ENCODE measurements around the gene SLC17A6.

GRCh38 chr11:22390283-22390655 is 52.1 kb downstream of the SLC17A6 start:
- TF ChIP-seq POLR2A (IDR thresholded peaks at IDR 0.05; ENCODE audit: low read length) (no peak), GATA1 (IDR thresholded peaks at IDR 0.05; ENCODE audit: low read depth, low read length) (no peak)

Data from erythroblast (primary cell).